Gastrocnemius medialis (tissue), 4 donors: Measurements from ENCODE around the gene NME3. TPM values are rescaled to one million over a fixed set of nuclear protein-coding genes. Genes with fewer than 3 reads are reported as not detected.

ENCODE experiments used
- ATAC-seq, 2 donors: fragments of 150-250 bp; one replicate each; pipeline ENCODE4 v1.9.1; 2016
- DNase-seq, 2 donors: peaks; one replicate each; pipeline ENCODE4 v3.0.0-alpha.2; 2019
- H3K27ac ChIP-seq, 4 donors: fragments of 200-600 bp; sonication (generic); 1 replicate in 1 of 4; 2 replicates in 3 of 4; pipeline ENCODE4 v1.5.1; 2016 to 2018; ENCODE audit warnings: mild to moderate bottlenecking in 2 of 4, moderate library complexity in 1 of 4
- H3K27me3 ChIP-seq, 3 donors: fragments of 200-600 bp; sonication (generic) in 2 of 3; 1 replicate in 1 of 3; 2 replicates in 2 of 3; pipeline versions ENCODE4 v1.5.1 to v1.6.0; 2016 to 2019; ENCODE audit warnings: mild to moderate bottlenecking in 1 of 3, moderate library complexity in 1 of 3
- H3K36me3 ChIP-seq, 2 donors: fragments of 200-600 bp; sonication (generic) in 1 of 2; one replicate each; pipeline ENCODE4 v1.5.1; 2017 to 2018
- H3K4me1 ChIP-seq, 2 donors: fragments of 200-600 bp; sonication (generic) in 1 of 2; one replicate each; pipeline ENCODE4 v1.5.1; 2016 to 2017; ENCODE audit warnings: mild to moderate bottlenecking in 2 of 2
- H3K4me3 ChIP-seq, 4 donors: fragments of 200-600 bp; sonication (generic) in 3 of 4; 1 replicate in 1 of 4; 2 replicates in 3 of 4; pipeline ENCODE4 v1.5.1; 2016 to 2019; ENCODE audit warnings: mild to moderate bottlenecking in 2 of 4
- H3K9me3 ChIP-seq, 3 donors: fragments of 200-600 bp; sonication (generic) in 2 of 3; 1 replicate in 1 of 3; 2 replicates in 2 of 3; pipeline ENCODE4 v1.5.1; 2016 to 2019
- CTCF ChIP-seq, 5 experiments: fragments of 450-650 bp in 3 of 5; fragments of 200-600 bp in 2 of 5; sonication (generic) in 2 of 5; IDR thresholded peaks in 4 of 5; conservative IDR thresholded peaks in 1 of 5; 1 replicate in 4 of 5; 2 replicates in 1 of 5; pipeline ENCODE4 v1.5.1; 2016 to 2019; ENCODE audit warnings: antibody characterized with exemption in 5 of 5, mild to moderate bottlenecking in 3 of 5, moderate library complexity in 3 of 5
- POLR2A ChIP-seq, 2 donors: fragments of 450-650 bp; IDR thresholded peaks; one replicate each; pipeline ENCODE4 v1.6.1; 2017; ENCODE audit warnings: antibody characterized with exemption in 2 of 2, mild to moderate bottlenecking in 2 of 2, moderate library complexity in 2 of 2
- in situ Hi-C, 4 donors: fragments of 200-750 bp; cut with MboI; loops; one replicate each; pipeline versions ENCODE4 v1.15.0 to v1.8.0; 2017; ENCODE audit warnings: low sequenced_read_pairs in 4 of 4
- intact Hi-C: fragments of 100-400 bp; cut with DNase I; formaldehyde crosslinking; loops from one replicate; pipeline ENCODE4 v1.15.1; 2023; ENCODE audit warnings: low total_unique reads
- total RNA-seq, 4 donors: library from RNA; depleted of rRNA; stranded (reverse); fragments of >200 nt; gene quantifications; one replicate each; pipeline versions ENCODE4 v1.1.0 to v1.2.3, GENCODE V29; 2016

NME3 gene
- total RNA-seq, 4 donors from 2014 or later, result 18.1 to 41.4 (median 34.2) TPM

DNA sequence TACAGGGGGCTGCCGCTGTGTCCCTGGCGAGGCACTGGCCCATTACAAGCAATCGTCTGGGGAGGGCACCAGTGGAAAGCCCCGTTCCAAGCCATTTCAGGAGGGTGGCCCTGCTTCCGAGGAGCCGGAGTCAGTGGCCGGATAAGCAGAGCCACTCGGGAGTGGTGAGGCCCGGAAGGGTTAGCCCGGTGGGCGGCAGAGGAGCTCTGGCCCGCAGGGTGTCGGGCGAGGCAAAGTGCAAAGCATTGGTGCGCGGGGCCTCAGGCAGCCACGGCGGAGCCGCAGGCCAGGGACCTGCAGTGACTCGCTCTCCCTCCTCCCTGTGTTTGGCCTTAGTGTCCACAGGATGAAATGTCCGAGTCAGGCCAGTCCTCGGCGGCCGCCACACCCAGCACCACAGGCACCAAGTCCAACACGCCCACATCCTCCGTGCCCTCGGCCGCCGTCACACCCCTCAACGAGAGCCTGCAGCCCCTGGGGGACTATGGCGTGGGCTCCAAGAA is 24.6 kb downstream of the NME3 start:
- ATAC-seq, result no peak
- no peak for DNase-seq
- Histone ChIP-seq H3K4me3 (no peak overlapping the region), H3K27me3 (no peaks in the 10 kb centered on the region), H3K36me3 (peaks cover 0 to 76% of the 10 kb centered on the region in 2 donors), H3K27ac (no peak overlapping the region), H3K4me1 (no peaks in the 10 kb centered on the region), H3K9me3 (no peaks in the 10 kb centered on the region)
- intact Hi-C loops (no loop called here), in situ Hi-C loops (no loop called here)
- TF ChIP-seq CTCF (IDR thresholded peaks at IDR 0.05 in 4 of 5, conservative IDR thresholded peaks at IDR 0.05 in 1 of 5), result no peak
- no peak for TF ChIP-seq POLR2A (IDR thresholded peaks at IDR 0.05)

DNA sequence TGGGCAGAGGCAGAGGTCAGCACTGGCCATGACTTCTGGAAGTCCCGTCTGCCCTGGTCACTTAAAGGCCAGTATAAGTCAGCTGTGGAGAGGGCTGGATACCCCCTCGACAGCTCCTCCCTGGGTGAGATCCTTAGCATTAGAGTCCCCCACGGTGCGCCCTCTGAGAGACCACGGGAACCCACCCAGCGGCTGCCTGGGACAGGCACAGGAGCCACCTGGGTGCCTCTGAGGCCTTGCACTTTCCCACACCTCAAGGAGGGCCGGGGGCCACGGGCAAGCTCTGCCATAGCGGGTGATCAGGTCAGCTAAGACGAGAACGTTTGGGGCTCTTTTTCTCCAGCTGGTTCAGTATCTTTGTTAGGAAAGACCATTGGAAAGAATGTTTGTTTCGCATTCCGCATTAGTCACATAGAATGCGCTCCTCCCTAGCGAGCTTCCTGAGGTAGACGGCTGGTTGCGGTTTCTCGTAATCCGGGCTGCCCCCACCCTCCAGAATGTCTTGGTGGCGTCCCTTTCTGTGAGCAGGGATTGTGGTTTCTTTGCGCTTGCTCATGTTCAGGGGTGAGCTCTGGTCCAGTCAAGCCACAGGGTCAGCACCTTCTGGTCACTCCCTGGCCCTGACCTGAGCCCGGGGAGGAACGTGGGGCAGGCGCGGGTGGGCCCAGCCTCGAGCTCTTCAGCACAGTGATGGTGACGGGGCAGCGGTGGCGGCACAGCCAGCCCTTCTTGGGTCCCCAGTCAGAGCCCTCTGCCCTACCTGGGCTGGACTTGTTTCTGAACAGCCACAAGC is 25.2 kb downstream of the NME3 start:
- TF ChIP-seq POLR2A (IDR thresholded peaks at IDR 0.05), result no peak
- no peak for TF ChIP-seq CTCF (IDR thresholded peaks at IDR 0.05 in 4 of 5, conservative IDR thresholded peaks at IDR 0.05 in 1 of 5)
- ATAC-seq, result no peak
- H3K36me3 ChIP-seq, result peaks cover 0 to 70% of the 10 kb centered on the region in 2 donors

GRCh38 chr16:1745181-1745899 is 26.0 kb downstream of the NME3 start:
- intact Hi-C loops (no loop called here), in situ Hi-C loops (no loop called here)
- Histone ChIP-seq H3K27me3 (no peaks in the 10 kb centered on the region), H3K36me3 (peaks cover 0 to 63% of the 10 kb centered on the region in 2 donors), H3K4me1 (no peaks in the 10 kb centered on the region), H3K9me3 (no peaks in the 10 kb centered on the region), H3K4me3 (no peak overlapping the region), H3K27ac (no peak overlapping the region)
- ATAC-seq (no peak), DNase-seq (no peak)
- TF ChIP-seq POLR2A (IDR thresholded peaks at IDR 0.05) (no peak), CTCF (IDR thresholded peaks at IDR 0.05 in 4 of 5, conservative IDR thresholded peaks at IDR 0.05 in 1 of 5) (no peak)

More for the DNA sequence above, 25.2 kb downstream of the NME3 start:
- Histone ChIP-seq H3K4me3 (no peak overlapping the region), H3K27me3 (no peaks in the 10 kb centered on the region), H3K9me3 (no peaks in the 10 kb centered on the region), H3K4me1 (no peaks in the 10 kb centered on the region), H3K27ac (no peak overlapping the region)
- in situ Hi-C loops, result no loop called here
- no peak for DNase-seq
- intact Hi-C loops, result no loop called here

DNA sequence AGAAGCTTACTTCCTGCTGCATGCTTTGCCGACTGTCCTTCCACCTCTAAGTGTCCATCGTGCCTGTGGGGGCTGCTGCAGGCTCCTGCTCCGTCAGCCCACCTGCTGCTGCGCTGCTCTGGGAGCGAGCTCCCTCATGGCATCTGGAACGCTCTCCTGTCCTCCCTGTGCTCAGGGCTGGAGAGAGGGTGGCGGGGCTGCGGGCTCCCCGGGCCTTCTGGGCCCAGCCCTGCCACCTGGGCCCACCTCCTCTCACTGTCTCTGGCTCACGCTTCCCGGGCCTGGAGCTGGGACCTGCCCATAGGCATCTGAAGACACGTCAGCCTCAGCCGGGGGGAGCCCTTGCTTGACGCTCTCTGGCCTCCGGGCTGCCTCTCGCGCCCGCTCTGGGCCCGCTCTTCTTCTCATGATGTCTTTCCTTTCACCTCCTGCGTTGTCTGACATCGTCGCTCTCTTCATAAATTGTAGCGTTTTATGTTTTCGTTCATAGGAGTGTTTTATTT is 27.0 kb downstream of the NME3 start:
- ATAC-seq (no peak), DNase-seq (no peak)
- Histone ChIP-seq H3K9me3 (no peaks in the 10 kb centered on the region), H3K4me3 (no peak overlapping the region), H3K27me3 (no peaks in the 10 kb centered on the region), H3K27ac (no peak overlapping the region), H3K36me3 (peaks cover 0 to 53% of the 10 kb centered on the region in 2 donors), H3K4me1 (no peaks in the 10 kb centered on the region)
- no peak for TF ChIP-seq POLR2A (IDR thresholded peaks at IDR 0.05)
- no peak for TF ChIP-seq CTCF (IDR thresholded peaks at IDR 0.05 in 4 of 5, conservative IDR thresholded peaks at IDR 0.05 in 1 of 5)
- intact Hi-C loops, result no loop called here
- in situ Hi-C loops, result no loop called here
